NCI-H187 treated with DMSO at 0.1 percent for 48 hours (cell line): ENCODE measurements around the gene EVC.

Source experiments
- DNase-seq: peaks from one replicate; lab custom pipeline; 2025; lab: John Stamatoyannopoulos, UW

EVC gene

GRCh38 chr4:5710961-5711478, at the start of gene EVC:
EVC (plus strand) TSS chr4:5711201; CDS start chr4:5711381, 180 bp downstream.
- DNase-seq = no peak

GRCh38 chr4:5661237-5661636, 49.8 kb upstream of the EVC start:
- no peak for DNase-seq

GRCh38 chr4:5662555-5662954, 48.4 kb upstream of the EVC start:
- no peak for DNase-seq

GRCh38 chr4:5664778-5665177, 46.2 kb upstream of the EVC start:
- DNase-seq = no peak

GRCh38 chr4:5666741-5667140, 44.3 kb upstream of the EVC start:
- no peak for DNase-seq

GRCh38 chr4:5676763-5677162, 34.2 kb upstream of the EVC start:
- no peak for DNase-seq

- no peak for DNase-seq
Measured at GRCh38 chr4:5678977-5679376, 32.0 kb upstream of the EVC start.

- DNase-seq = no peak
Measured at GRCh38 chr4:5683566-5683965, 27.4 kb upstream of the EVC start.

- DNase-seq = no peak
Measured at GRCh38 chr4:5685296-5685695, 25.7 kb upstream of the EVC start.

GRCh38 chr4:5686338-5686737, 24.7 kb upstream of the EVC start:
- no peak for DNase-seq

- DNase-seq = no peak
Measured at GRCh38 chr4:5689065-5689464, 21.9 kb upstream of the EVC start.

- DNase-seq = no peak
Measured at GRCh38 chr4:5691491-5692132, 19.4 kb upstream of the EVC start.

GRCh38 chr4:5693871-5694270, 17.1 kb upstream of the EVC start:
- DNase-seq = no peak

- DNase-seq = no peak
Measured at GRCh38 chr4:5696341-5696740, 14.7 kb upstream of the EVC start.

- no peak for DNase-seq
Measured at GRCh38 chr4:5700459-5700858, 10.5 kb upstream of the EVC start.

GRCh38 chr4:5701971-5702370, 9.0 kb upstream of the EVC start:
- DNase-seq = no peak

- no peak for DNase-seq
Measured at GRCh38 chr4:5703831-5704230, 7.2 kb upstream of the EVC start.

GRCh38 chr4:5704276-5704675, 6.7 kb upstream of the EVC start:
- DNase-seq = no peak

- DNase-seq = no peak
Measured at GRCh38 chr4:5705647-5706320, 5.2 kb upstream of the EVC start.

- no peak for DNase-seq
Measured at GRCh38 chr4:5706486-5707290, 4.3 kb upstream of the EVC start.

- no peak for DNase-seq
Measured at GRCh38 chr4:5707366-5707765, 3.6 kb upstream of the EVC start.

GRCh38 chr4:5707778-5708448, 3.1 kb upstream of the EVC start:
- DNase-seq = no peak
